ELF-1 (cell line): Measurements from ENCODE around the gene USP47.

Source experiments
- DNase-seq: peaks from one replicate; pipeline ENCODE4 v3.0.0-alpha.2; 2016; ENCODE audit warnings: low read depth, low spot score

USP47 gene

GRCh38 chr11:11841723-11842420, at the start of gene USP47:
USP47 (plus strand) TSS chr11:11841972; CDS start chr11:11842186, 214 bp downstream.
- DNase-seq: peak; percentile 94

GRCh38 chr11:11793073-11793472, 48.7 kb upstream of the USP47 start:
- no peak for DNase-seq

GRCh38 chr11:11798586-11799438, 43.0 kb upstream of the USP47 start:
- DNase-seq: peak; percentile 71

- DNase-seq: no peak
Observed at GRCh38 chr11:11805228-11805627, 36.5 kb upstream of the USP47 start.

- DNase-seq: no peak
Observed at GRCh38 chr11:11806074-11806473, 35.7 kb upstream of the USP47 start.

- DNase-seq: no peak
Observed at GRCh38 chr11:11806586-11806985, 35.2 kb upstream of the USP47 start.

- DNase-seq: no peak
Observed at GRCh38 chr11:11807811-11808782, 33.7 kb upstream of the USP47 start.

GRCh38 chr11:11808992-11809615, 32.7 kb upstream of the USP47 start:
- DNase-seq: no peak

GRCh38 chr11:11810764-11811726, 30.7 kb upstream of the USP47 start:
- DNase-seq: peak; percentile 91

GRCh38 chr11:11813288-11813962, 28.3 kb upstream of the USP47 start:
- peak; percentile 13 for DNase-seq

GRCh38 chr11:11814614-11815452, 26.9 kb upstream of the USP47 start:
- DNase-seq: no peak

- DNase-seq: no peak
Observed at GRCh38 chr11:11816511-11817314, 25.1 kb upstream of the USP47 start.

GRCh38 chr11:11817957-11818356, 23.8 kb upstream of the USP47 start:
- no peak for DNase-seq

- no peak for DNase-seq
Observed at GRCh38 chr11:11818529-11819121, 23.1 kb upstream of the USP47 start.

GRCh38 chr11:11821899-11822298, 19.9 kb upstream of the USP47 start:
- DNase-seq: no peak

- no peak for DNase-seq
Observed at GRCh38 chr11:11822946-11823345, 18.8 kb upstream of the USP47 start.

- no peak for DNase-seq
Observed at GRCh38 chr11:11826260-11826659, 15.5 kb upstream of the USP47 start.
